AG10803 (cell line): ENCODE results near the gene RAG1.
"Not testable (repeated sequence)": the region's sequence is repeated elsewhere in the genome, so short reads cannot be mapped to it uniquely, and the experiment has no call there.

Experiments
- DNase-seq: peaks from one replicate; pipeline ENCODE4 v3.0.0; 2010; ENCODE audit warnings: low read depth
- H3K4me3 ChIP-seq: 2 replicates; pipeline ENCODE4 v1.5.1; 2011; ENCODE audit warnings: mild to moderate bottlenecking, low read length, control low read depth
- TF ChIP-seq, protein P1 (sequence below): conservative IDR thresholded peaks from 2 replicates; pipeline ENCODE4 v1.5.1; 2011; ENCODE audit warnings: mild to moderate bottlenecking, low read length, control low read depth, inconsistent platforms

Gene RAG1

GRCh38 chr11:36567694-36568093 is at the start of gene RAG1:
Gene RAG1 (plus strand): TSS chr11:36568007. CDS start chr11:36573305, 5,298 bp downstream.
- TF ChIP-seq, protein P1, sequence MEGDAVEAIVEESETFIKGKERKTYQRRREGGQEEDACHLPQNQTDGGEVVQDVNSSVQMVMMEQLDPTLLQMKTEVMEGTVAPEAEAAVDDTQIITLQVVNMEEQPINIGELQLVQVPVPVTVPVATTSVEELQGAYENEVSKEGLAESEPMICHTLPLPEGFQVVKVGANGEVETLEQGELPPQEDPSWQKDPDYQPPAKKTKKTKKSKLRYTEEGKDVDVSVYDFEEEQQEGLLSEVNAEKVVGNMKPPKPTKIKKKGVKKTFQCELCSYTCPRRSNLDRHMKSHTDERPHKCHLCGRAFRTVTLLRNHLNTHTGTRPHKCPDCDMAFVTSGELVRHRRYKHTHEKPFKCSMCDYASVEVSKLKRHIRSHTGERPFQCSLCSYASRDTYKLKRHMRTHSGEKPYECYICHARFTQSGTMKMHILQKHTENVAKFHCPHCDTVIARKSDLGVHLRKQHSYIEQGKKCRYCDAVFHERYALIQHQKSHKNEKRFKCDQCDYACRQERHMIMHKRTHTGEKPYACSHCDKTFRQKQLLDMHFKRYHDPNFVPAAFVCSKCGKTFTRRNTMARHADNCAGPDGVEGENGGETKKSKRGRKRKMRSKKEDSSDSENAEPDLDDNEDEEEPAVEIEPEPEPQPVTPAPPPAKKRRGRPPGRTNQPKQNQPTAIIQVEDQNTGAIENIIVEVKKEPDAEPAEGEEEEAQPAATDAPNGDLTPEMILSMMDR: no peak
- DNase-seq: no peak
- no peak within 1 kb of the TSS for H3K4me3 ChIP-seq

DNA sequence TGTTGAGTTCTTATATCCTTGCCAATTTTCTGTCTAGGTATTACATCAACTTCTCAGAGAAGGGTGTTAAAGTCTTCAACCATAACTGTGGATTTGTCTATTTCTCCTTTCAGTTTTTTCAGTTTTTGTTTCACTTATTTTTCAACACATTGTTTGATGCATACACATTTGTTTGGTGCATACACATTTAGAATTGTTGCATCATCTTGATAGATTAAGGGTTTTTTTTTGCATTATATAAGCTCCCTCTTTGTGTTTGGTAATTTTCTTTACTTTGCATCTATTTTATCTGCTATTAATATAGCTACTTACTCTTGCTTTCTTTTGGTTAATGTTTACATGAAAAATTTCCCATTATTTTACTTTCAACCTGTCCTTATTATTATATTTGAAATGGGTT is 37.0 kb upstream of the RAG1 start:
- DNase-seq: no peak
- no peak overlapping the region for H3K4me3 ChIP-seq
- TF ChIP-seq, protein P1: no peak

DNA sequence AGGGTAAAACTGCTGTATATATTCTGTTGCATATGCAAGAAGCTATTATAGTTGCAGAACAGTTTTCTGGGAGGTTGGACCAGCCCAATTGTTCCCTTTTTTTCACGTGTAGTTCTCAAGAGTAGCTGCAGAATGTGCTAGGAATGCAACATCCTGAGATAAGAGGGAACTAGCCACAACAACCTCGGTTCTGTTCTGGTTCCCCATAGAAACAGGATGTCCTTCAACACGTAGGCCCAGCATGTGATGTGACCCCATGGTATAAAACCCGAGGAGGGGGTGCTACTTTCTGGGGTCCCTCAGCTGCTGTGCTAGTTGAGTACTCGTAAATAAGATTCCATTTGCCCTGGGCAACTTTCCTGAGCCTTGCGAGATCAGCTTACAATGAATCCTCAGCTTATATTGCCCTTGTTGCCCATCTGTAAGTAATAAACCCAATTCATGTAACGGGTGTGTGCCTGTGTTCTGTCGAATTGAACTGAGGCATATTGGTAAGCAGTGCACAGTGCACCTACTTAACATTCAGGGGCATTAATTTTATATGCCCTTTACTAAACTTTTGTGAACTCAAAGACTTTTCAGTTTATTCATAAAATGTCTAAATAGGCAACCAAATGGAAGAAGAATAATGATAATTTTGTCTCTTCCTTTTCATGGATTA is 34.7 kb upstream of the RAG1 start:
- DNase-seq: no peak
- TF ChIP-seq, protein P1: no peak
- no peak overlapping the region for H3K4me3 ChIP-seq

DNA sequence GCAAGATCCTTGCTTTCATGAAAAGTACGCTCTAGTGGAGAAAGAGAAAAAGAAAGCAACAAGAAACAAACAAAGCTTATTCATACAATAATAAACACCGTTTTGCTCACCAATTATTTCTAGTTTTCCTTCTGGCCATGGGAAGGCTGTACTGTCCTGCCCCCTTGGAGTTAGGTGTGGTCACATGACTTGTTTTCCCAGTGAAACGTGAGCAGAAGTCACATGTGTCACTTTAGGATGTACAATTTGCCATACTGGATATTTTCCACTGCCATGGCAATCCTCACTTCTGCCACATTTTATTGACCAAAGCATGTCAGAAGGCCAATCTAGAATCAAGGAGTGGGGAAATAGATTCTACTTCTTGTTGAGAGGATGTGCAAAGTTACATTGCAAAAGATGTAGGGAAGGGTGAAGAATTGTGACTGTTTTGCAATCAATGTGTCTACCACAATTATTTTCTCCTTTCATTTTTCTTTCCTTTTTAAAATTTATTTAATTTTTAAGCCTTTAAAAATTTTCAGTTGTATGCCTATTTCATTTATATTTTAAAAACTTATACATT is 33.4 kb upstream of the RAG1 start:
- TF ChIP-seq, protein P1: no peak
- no peak overlapping the region for H3K4me3 ChIP-seq
- DNase-seq: no peak

DNA sequence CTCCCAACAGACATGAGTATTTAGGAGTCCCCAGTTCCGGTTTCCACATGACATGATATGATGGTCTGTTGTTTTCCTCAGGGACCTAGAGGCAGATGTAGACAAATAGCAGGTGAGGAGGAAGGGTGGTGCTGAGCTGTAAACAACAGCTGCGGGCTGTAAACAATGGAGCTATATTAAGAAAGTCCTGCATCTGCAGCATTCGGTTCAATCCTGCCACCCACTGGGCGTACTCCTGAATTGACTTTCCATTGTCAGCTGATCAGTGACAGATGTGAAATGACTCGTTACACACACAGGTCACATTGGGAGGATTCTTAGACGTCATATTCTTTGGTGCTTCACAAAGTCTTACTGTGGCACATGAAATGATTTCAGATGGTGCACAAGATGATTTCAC is 26.8 kb upstream of the RAG1 start:
- no peak overlapping the region for H3K4me3 ChIP-seq
- TF ChIP-seq, protein P1: peak; percentile 43
- peak; percentile 30 for DNase-seq

- H3K4me3 ChIP-seq: no peak overlapping the region
- DNase-seq: no peak
- TF ChIP-seq, protein P1: no peak
Measured at GRCh38 chr11:36550385-36551115, 17.3 kb upstream of the RAG1 start.

DNA sequence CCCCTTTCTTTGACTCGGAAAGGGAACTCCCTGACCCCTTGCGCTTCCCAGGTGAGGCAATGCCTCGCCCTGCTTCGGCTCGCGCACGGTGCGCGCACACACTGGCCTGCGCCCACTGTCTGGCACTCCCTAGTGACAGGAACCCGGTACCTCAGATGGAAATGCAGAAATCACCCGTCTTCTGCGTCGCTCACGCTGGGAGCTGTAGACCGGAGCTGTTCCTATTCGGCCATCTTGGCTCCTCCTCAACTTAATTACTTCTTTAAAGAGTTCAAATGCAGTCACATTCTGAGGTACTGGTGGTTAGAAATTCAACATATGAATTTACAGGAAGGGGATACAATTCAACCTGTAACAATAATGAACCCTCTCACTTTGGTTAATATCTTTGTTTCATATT is 10.4 kb upstream of the RAG1 start:
- not testable (repeated sequence) for H3K4me3 ChIP-seq, DNase-seq
